Neural cell (in vitro differentiated cells): ENCODE results near the gene E2F2. TPM values are rescaled to one million over a fixed set of nuclear protein-coding genes. Genes with fewer than 3 reads are reported as not detected.

ENCODE experiments used
- H2AFZ ChIP-seq: fragments of 200-600, 300-800 bp; sonication (generic), shearing (Covaris generic); 2 replicates; pipeline ENCODE4 v1.6.0; 2014; ENCODE audit warnings: low read depth, mild to moderate bottlenecking, antibody characterized with exemption, low read length, moderate library complexity
- H3F3A ChIP-seq: fragments of 200-600 bp; shearing (Covaris generic); 2 replicates; pipeline ENCODE4 v1.6.1; 2016; ENCODE audit warnings: mild to moderate bottlenecking, moderate library complexity, mixed read lengths, antibody characterized with exemption, low read length; ENCODE audit not compliant: insufficient read depth, poor library complexity, severe bottlenecking
- H3K27ac ChIP-seq: fragments of 200-600, 300-800 bp; sonication (generic), shearing (Covaris generic); 2 replicates; pipeline ENCODE4 v1.5.1; 2014; ENCODE audit warnings: mild to moderate bottlenecking, low read length, moderate library complexity
- H3K27me3 ChIP-seq: fragments of 300-800, 200-600 bp; sonication (generic), shearing (Covaris generic); 2 replicates; pipeline ENCODE4 v1.6.0; 2014; ENCODE audit warnings: mild to moderate bottlenecking, low read depth, low read length, moderate library complexity; ENCODE audit not compliant: insufficient read depth
- H3K36me3 ChIP-seq: fragments of 300-800, 200-600 bp; sonication (generic), shearing (Covaris generic); 2 replicates; pipeline ENCODE4 v1.5.1; 2014; ENCODE audit warnings: mild to moderate bottlenecking, antibody characterized with exemption, low read length, moderate library complexity; ENCODE audit not compliant: insufficient read depth
- H3K4me2 ChIP-seq: fragments of 300-800, 200-600 bp; sonication (generic), shearing (Covaris generic); 2 replicates; pipeline ENCODE4 v1.6.0; 2014; ENCODE audit warnings: mild to moderate bottlenecking, low read length
- H3K4me3 ChIP-seq: fragments of 300-800, 200-600 bp; sonication (generic), shearing (Covaris generic); 2 replicates; pipeline ENCODE4 v1.5.1; 2014; ENCODE audit warnings: mild to moderate bottlenecking, low read length, moderate library complexity
- H3K79me2 ChIP-seq: fragments of 200-600 bp; shearing (Covaris generic); replicated peaks from 2 replicates; pipeline ENCODE4 v1.6.0; 2014; ENCODE audit warnings: mild to moderate bottlenecking, low read length, moderate library complexity; ENCODE audit not compliant: insufficient read depth
- H3K9ac ChIP-seq: fragments of 300-800, 200-600 bp; sonication (generic), shearing (Covaris generic); 2 replicates; pipeline ENCODE4 v1.6.1; 2016; ENCODE audit warnings: mild to moderate bottlenecking, low read length, mixed read lengths
- H3K9me2 ChIP-seq: fragments of 200-600 bp; shearing (Covaris generic); 2 replicates; pipeline ENCODE4 v1.6.1; 2016; ENCODE audit warnings: mild to moderate bottlenecking, low read length, mixed read lengths; ENCODE audit not compliant: insufficient read depth
- H3K9me3 ChIP-seq: fragments of 200-600, 300-800 bp; sonication (generic), shearing (Covaris generic); 2 replicates; pipeline ENCODE4 v1.6.1; 2016; ENCODE audit warnings: mild to moderate bottlenecking, mixed run types, low read length, moderate library complexity, mixed read lengths
- H4K20me1 ChIP-seq: fragments of 200-600 bp; shearing (Covaris generic); 2 replicates; pipeline ENCODE4 v1.6.1; 2016; ENCODE audit warnings: mild to moderate bottlenecking, mixed run types; ENCODE audit not compliant: insufficient read depth
- EP300 ChIP-seq: fragments of 450-650 bp; conservative IDR thresholded peaks from 2 replicates; pipeline ENCODE4 v1.6.1; 2014; ENCODE audit warnings: antibody characterized with exemption, mild to moderate bottlenecking, moderate library complexity; ENCODE audit not compliant: poor library complexity, severe bottlenecking
- EZH2 ChIP-seq: fragments of 200-600, 300-800 bp; shearing (Covaris generic), sonication (generic); IDR thresholded peaks from 2 replicates; pipeline ENCODE4 v1.6.1; 2014; ENCODE audit warnings: antibody characterized with exemption, low read length, borderline replicate concordance, mild to moderate bottlenecking; ENCODE audit not compliant: insufficient read depth, poor library complexity, severe bottlenecking
- MXI1 ChIP-seq: fragments of 450-650 bp; conservative IDR thresholded peaks from 2 replicates; pipeline ENCODE4 v1.6.1; 2014; ENCODE audit warnings: antibody characterized with exemption, mild to moderate bottlenecking; ENCODE audit not compliant: poor library complexity, severe bottlenecking
- POLR2AphosphoS5 ChIP-seq: IDR thresholded peaks from 2 replicates; pipeline ENCODE4 v1.6.1; 2012
- RAD21 ChIP-seq: fragments of 450-650 bp; conservative IDR thresholded peaks from 2 replicates; pipeline ENCODE4 v1.6.1; 2014; ENCODE audit warnings: antibody characterized with exemption, mild to moderate bottlenecking, moderate library complexity
- SMC3 ChIP-seq: fragments of 450-650 bp; conservative IDR thresholded peaks from 2 replicates; pipeline ENCODE4 v1.6.1; 2014; ENCODE audit warnings: antibody characterized with exemption, mild to moderate bottlenecking, moderate library complexity; ENCODE audit not compliant: poor library complexity
- TAF1 ChIP-seq: IDR thresholded peaks from 2 replicates; pipeline ENCODE4 v1.6.1; 2012; ENCODE audit warnings: low read depth
- polyA plus RNA-seq: library from polyadenylated mRNA; depleted of rRNA; stranded (reverse); fragments of >200 nt; gene quantifications from 2 replicates; pipeline ENCODE4 v1.2.3, GENCODE V29; 2014
- TF ChIP-seq, protein P1 (sequence below): fragments of 450-650 bp; IDR thresholded peaks from 2 replicates; pipeline ENCODE4 v1.5.1; 2014; ENCODE audit warnings: antibody characterized with exemption, mild to moderate bottlenecking, moderate library complexity; ENCODE audit not compliant: poor library complexity, severe bottlenecking
- TF ChIP-seq, protein P2 (sequence below): IDR thresholded peaks from 2 replicates; pipeline ENCODE4 v1.6.1; 2012; ENCODE audit warnings: borderline replicate concordance

Gene E2F2
- polyA plus RNA-seq, 1 donor from 2014 or later, result 0.16 TPM

DNA sequence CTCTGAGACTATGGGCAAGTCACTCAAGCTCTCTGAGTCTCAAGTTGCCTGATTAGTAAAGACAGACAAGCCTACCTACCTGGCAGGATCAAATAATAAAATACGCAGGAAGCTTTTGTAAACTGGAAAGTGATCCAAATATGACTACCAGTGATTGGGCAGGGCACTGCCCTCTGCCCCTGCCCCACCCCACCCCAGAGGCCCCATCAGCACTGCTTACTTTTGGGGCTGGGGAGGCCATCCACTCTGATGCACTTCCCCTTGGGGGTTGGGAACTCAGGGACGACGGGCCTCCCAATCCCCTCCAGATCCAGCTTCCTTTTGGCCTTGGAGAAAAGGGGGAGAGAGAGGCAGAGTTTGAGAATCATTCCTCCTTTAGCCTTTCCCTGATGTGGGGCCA, 6.9 kb downstream of the E2F2 start:
- H3K4me3 ChIP-seq, result no peak overlapping the region
- no peaks in the 10 kb centered on the region for H3K27me3 ChIP-seq
- H3K79me2 ChIP-seq, result no peaks in the 10 kb centered on the region
- no peaks in the 10 kb centered on the region for H3F3A ChIP-seq
- H3K27ac ChIP-seq, result no peak overlapping the region
- H3K9me3 ChIP-seq, result no peaks in the 10 kb centered on the region
- no peak overlapping the region for H3K4me2 ChIP-seq
- TF ChIP-seq RAD21 (no peak), EP300 (no peak), EZH2 (no peak), TAF1 (no peak), SMC3 (no peak), POLR2AphosphoS5 (no peak), MXI1 (no peak)
- TF ChIP-seq, protein P1, sequence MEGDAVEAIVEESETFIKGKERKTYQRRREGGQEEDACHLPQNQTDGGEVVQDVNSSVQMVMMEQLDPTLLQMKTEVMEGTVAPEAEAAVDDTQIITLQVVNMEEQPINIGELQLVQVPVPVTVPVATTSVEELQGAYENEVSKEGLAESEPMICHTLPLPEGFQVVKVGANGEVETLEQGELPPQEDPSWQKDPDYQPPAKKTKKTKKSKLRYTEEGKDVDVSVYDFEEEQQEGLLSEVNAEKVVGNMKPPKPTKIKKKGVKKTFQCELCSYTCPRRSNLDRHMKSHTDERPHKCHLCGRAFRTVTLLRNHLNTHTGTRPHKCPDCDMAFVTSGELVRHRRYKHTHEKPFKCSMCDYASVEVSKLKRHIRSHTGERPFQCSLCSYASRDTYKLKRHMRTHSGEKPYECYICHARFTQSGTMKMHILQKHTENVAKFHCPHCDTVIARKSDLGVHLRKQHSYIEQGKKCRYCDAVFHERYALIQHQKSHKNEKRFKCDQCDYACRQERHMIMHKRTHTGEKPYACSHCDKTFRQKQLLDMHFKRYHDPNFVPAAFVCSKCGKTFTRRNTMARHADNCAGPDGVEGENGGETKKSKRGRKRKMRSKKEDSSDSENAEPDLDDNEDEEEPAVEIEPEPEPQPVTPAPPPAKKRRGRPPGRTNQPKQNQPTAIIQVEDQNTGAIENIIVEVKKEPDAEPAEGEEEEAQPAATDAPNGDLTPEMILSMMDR, result no peak
- TF ChIP-seq, protein P2, sequence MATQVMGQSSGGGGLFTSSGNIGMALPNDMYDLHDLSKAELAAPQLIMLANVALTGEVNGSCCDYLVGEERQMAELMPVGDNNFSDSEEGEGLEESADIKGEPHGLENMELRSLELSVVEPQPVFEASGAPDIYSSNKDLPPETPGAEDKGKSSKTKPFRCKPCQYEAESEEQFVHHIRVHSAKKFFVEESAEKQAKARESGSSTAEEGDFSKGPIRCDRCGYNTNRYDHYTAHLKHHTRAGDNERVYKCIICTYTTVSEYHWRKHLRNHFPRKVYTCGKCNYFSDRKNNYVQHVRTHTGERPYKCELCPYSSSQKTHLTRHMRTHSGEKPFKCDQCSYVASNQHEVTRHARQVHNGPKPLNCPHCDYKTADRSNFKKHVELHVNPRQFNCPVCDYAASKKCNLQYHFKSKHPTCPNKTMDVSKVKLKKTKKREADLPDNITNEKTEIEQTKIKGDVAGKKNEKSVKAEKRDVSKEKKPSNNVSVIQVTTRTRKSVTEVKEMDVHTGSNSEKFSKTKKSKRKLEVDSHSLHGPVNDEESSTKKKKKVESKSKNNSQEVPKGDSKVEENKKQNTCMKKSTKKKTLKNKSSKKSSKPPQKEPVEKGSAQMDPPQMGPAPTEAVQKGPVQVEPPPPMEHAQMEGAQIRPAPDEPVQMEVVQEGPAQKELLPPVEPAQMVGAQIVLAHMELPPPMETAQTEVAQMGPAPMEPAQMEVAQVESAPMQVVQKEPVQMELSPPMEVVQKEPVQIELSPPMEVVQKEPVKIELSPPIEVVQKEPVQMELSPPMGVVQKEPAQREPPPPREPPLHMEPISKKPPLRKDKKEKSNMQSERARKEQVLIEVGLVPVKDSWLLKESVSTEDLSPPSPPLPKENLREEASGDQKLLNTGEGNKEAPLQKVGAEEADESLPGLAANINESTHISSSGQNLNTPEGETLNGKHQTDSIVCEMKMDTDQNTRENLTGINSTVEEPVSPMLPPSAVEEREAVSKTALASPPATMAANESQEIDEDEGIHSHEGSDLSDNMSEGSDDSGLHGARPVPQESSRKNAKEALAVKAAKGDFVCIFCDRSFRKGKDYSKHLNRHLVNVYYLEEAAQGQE, result no peak
- H2AFZ ChIP-seq, result no peak overlapping the region
- no peaks in the 10 kb centered on the region for H4K20me1 ChIP-seq
- no peak overlapping the region for H3K9ac ChIP-seq
- H3K9me2 ChIP-seq, result no peaks in the 10 kb centered on the region
- no peaks in the 10 kb centered on the region for H3K36me3 ChIP-seq

DNA sequence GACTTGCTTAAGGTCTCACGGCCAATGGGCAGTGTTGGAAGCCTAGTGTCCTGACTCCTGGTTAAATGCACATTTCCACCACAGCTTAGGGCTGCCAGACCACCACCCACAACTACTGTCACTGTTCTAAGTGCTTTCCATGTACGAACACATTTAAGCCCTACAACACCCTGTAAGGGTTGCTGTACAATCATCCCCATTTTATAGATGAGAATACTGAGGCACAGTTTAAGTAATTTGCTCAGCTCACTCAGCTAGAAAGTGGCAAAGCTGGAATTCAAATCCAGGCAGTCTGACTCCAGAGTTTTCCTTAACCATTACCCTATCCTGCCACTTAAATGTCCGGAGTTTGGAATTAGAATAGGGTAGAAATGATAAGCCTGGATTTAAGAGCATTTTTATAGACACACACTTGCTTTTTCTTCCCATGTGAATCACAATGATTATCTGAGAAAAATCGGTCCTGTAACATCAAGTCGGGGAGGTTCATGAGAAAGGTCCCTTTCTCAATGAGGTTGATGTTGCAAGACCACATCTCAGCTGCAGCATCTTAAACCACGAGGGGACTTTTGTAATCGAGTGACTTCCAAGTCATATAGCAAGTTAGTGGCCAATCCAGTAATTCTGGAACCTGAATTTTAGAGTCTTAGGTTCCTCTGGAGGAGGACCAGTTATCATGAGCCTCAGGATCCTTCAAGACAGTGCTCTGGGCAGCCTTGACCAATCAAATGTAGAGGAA, 8.6 kb downstream of the E2F2 start:
- TF ChIP-seq SMC3 (no peak), TAF1 (no peak), RAD21 (no peak), EP300 (no peak), POLR2AphosphoS5 (no peak), EZH2 (no peak), MXI1 (no peak)
- TF ChIP-seq, protein P2, result no peak
- TF ChIP-seq, protein P1, result no peak
- Histone ChIP-seq H3F3A (no peaks in the 10 kb centered on the region), H3K27ac (no peak overlapping the region), H4K20me1 (no peaks in the 10 kb centered on the region), H3K27me3 (no peaks in the 10 kb centered on the region), H3K9me2 (no peaks in the 10 kb centered on the region), H3K79me2 (no peaks in the 10 kb centered on the region), H3K9ac (no peak overlapping the region), H3K4me3 (no peak overlapping the region), H3K4me2 (no peak overlapping the region), H3K36me3 (no peaks in the 10 kb centered on the region), H3K9me3 (no peaks in the 10 kb centered on the region), H2AFZ (no peak overlapping the region)
